Neural progenitor cell (in vitro differentiated cells): ENCODE data around the gene XPC. TPM values are rescaled to one million over a fixed set of nuclear protein-coding genes. Genes with fewer than 3 reads are reported as not detected.

Experiments
- DNase-seq: peaks from one replicate; pipeline ENCODE4 v3.0.0-alpha.2; 2016; ENCODE audit warnings: low spot score
- H2AFZ ChIP-seq: fragments of 200-600 bp; sonication (generic); replicated peaks from 2 replicates; pipeline ENCODE4 v1.6.1; 2016; ENCODE audit warnings: antibody characterized with exemption
- H3F3A ChIP-seq: fragments of 200-600 bp; sonication (generic); 2 replicates; pipeline ENCODE4 v1.6.1; 2016; ENCODE audit warnings: antibody characterized with exemption, low read depth
- H3K27ac ChIP-seq: fragments of 200-600 bp; sonication (generic); 2 replicates; pipeline ENCODE4 v1.5.1; 2016; ENCODE audit warnings: mild to moderate bottlenecking
- H3K27me3 ChIP-seq: fragments of 200-600 bp; sonication (generic); 2 replicates; pipeline ENCODE4 v1.6.1; 2016; ENCODE audit warnings: mild to moderate bottlenecking, moderate library complexity
- H3K36me3 ChIP-seq: fragments of 200-600 bp; sonication (generic); 2 replicates; pipeline ENCODE4 v1.5.1; 2016
- H3K4me1 ChIP-seq: fragments of 200-600 bp; sonication (generic); 2 replicates; pipeline ENCODE4 v1.6.1; 2016; ENCODE audit warnings: mixed run types
- H3K4me2 ChIP-seq: fragments of 200-600 bp; sonication (generic); 2 replicates; pipeline ENCODE4 v1.6.1; 2016
- H3K4me3 ChIP-seq: fragments of 200-600 bp; sonication (generic); 2 replicates; pipeline ENCODE4 v1.5.1; 2016
- H3K79me2 ChIP-seq: fragments of 200-600 bp; sonication (generic); 2 replicates; pipeline ENCODE4 v1.6.1; 2016; ENCODE audit warnings: low read depth
- H3K9ac ChIP-seq: fragments of 200-600 bp; sonication (generic); 2 replicates; pipeline ENCODE4 v1.6.1; 2016
- H3K9me3 ChIP-seq: fragments of 200-600 bp; sonication (generic); 2 replicates; pipeline ENCODE4 v1.5.1; 2016; ENCODE audit warnings: low read depth
- H4K20me1 ChIP-seq: fragments of 200-600 bp; sonication (generic); 2 replicates; pipeline ENCODE4 v1.6.1; 2016; ENCODE audit warnings: low read depth
- H3K27ac Mint-ChIP-seq: 3 replicates; pipeline ENCODE4 v1.8.0; 2021; ENCODE audit warnings: mixed read lengths
- H3K27me3 Mint-ChIP-seq: 2 replicates; pipeline ENCODE4 v1.8.0; 2022; ENCODE audit warnings: low read depth, mild to moderate bottlenecking, inconsistent platforms, moderate library complexity, mixed read lengths; ENCODE audit not compliant: insufficient read depth
- H3K36me3 Mint-ChIP-seq: 3 replicates; pipeline ENCODE4 v1.8.0; 2021; ENCODE audit warnings: mixed read lengths
- H3K4me1 Mint-ChIP-seq: 3 replicates; pipeline ENCODE4 v1.8.0; 2021; ENCODE audit warnings: mixed read lengths
- H3K4me3 Mint-ChIP-seq: 3 replicates; pipeline ENCODE4 v1.8.0; 2021; ENCODE audit warnings: mild to moderate bottlenecking, moderate library complexity, mixed read lengths
- H3K9me3 Mint-ChIP-seq: 3 replicates; pipeline ENCODE4 v1.8.0; 2020; ENCODE audit warnings: mixed read lengths
- EZH2 ChIP-seq: fragments of 200-600 bp; sonication (generic); IDR thresholded peaks from 2 replicates; pipeline ENCODE4 v1.6.1; 2017; ENCODE audit warnings: antibody characterized with exemption, mild to moderate bottlenecking, moderate library complexity
- EZH2phosphoT487 ChIP-seq: fragments of 200-600 bp; sonication (generic); IDR thresholded peaks from 2 replicates; pipeline ENCODE4 v1.6.1; 2017; ENCODE audit warnings: antibody characterized with exemption
- total RNA-seq: library from RNA; depleted of rRNA; stranded (reverse); fragments of >200 nt; gene quantifications from 2 replicates; pipeline ENCODE4 v1.2.3, GENCODE V29; 2015; ENCODE audit warnings: low replicate concordance
- TF ChIP-seq, protein P1 (sequence below): fragments of 200-600 bp; sonication (generic); IDR thresholded peaks from 2 replicates; pipeline ENCODE4 v1.5.1; 2017; ENCODE audit warnings: antibody characterized with exemption, mild to moderate bottlenecking

Gene XPC
- total RNA-seq, 1 donor from 2014 or later: 44.1 TPM

DNA sequence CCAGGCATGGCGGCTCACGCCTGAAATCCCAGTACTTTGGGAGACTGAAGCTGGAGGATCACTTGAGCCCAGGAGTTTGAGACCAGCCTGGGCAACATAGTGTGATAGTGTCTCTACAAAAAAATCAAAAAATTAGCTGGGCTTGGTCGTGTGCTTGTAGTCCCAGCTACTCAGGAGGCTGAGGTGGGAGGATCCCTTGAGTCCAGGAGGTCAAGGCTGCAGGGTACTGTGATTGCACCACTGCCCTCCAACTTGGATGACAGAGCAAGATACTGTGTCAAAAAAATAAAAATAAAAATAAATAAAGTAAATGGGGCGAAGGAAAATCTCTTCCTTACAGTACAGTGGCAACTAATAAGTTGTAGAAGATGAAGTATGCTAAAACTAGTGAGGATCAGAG lies 29.8 kb upstream of the XPC start:
- H3K4me3 Mint-ChIP-seq: no peak overlapping the region
- no peak overlapping the region for H2AFZ ChIP-seq
- no peaks in the 10 kb centered on the region for H3K27me3 ChIP-seq
- H3K27ac ChIP-seq: no peak overlapping the region
- no peaks in the 10 kb centered on the region for H4K20me1 ChIP-seq
- TF ChIP-seq EZH2phosphoT487: no peak
- no peak for TF ChIP-seq EZH2
- TF ChIP-seq, protein P1, sequence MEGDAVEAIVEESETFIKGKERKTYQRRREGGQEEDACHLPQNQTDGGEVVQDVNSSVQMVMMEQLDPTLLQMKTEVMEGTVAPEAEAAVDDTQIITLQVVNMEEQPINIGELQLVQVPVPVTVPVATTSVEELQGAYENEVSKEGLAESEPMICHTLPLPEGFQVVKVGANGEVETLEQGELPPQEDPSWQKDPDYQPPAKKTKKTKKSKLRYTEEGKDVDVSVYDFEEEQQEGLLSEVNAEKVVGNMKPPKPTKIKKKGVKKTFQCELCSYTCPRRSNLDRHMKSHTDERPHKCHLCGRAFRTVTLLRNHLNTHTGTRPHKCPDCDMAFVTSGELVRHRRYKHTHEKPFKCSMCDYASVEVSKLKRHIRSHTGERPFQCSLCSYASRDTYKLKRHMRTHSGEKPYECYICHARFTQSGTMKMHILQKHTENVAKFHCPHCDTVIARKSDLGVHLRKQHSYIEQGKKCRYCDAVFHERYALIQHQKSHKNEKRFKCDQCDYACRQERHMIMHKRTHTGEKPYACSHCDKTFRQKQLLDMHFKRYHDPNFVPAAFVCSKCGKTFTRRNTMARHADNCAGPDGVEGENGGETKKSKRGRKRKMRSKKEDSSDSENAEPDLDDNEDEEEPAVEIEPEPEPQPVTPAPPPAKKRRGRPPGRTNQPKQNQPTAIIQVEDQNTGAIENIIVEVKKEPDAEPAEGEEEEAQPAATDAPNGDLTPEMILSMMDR: no peak
- no peaks in the 10 kb centered on the region for H3K27me3 Mint-ChIP-seq
- peaks cover 16% of the 10 kb centered on the region for H3K4me1 ChIP-seq
- no peaks in the 10 kb centered on the region for H3K9me3 Mint-ChIP-seq
- H3K9me3 ChIP-seq: no peaks in the 10 kb centered on the region
- H3F3A ChIP-seq: peaks cover 4% of the 10 kb centered on the region
- DNase-seq: no peak
- no peak overlapping the region for H3K27ac Mint-ChIP-seq
- H3K36me3 Mint-ChIP-seq: no peaks in the 10 kb centered on the region
- H3K4me1 Mint-ChIP-seq: peaks cover 23% of the 10 kb centered on the region
- H3K4me2 ChIP-seq: no peak overlapping the region
- no peaks in the 10 kb centered on the region for H3K79me2 ChIP-seq
- H3K36me3 ChIP-seq: no peaks in the 10 kb centered on the region
- no peak overlapping the region for H3K9ac ChIP-seq
- H3K4me3 ChIP-seq: no peak overlapping the region

DNA sequence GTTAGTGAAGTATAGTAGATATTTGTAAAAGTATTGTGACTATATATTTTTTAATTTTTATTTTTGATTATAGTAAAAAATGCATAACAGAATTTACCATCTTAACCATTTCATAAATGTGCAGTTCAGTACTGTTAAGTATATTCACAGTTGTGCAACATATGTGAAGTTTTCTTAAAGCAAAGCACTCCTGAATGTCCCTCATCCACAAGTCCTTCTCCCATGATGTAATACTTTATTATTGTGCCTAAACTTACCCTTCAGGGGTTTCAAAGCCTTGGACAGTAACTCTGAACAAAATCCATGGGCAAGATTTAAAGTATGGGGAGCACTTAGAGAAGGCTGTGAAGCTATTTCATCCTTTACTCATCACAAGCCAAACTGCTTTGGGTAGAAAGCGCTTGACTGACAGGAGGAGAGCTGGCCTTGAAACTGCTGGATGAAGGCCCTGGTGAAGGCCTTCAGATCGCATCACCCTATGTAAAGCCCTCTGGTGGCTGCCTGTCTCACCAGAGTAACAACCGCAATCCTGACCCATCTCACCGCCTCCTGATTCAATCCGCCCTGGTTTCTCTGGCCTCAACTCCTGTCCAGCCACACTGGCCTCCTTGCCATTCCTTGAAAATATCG lies 28.3 kb upstream of the XPC start:
- Histone ChIP-seq H2AFZ (no peak overlapping the region), H3K36me3 (no peaks in the 10 kb centered on the region), H3K27ac (no peak overlapping the region), H4K20me1 (no peaks in the 10 kb centered on the region), H3K4me1 (peaks cover 16% of the 10 kb centered on the region), H3K9me3 (no peaks in the 10 kb centered on the region), H3K79me2 (no peaks in the 10 kb centered on the region), H3K4me3 (no peak overlapping the region), H3K27me3 (no peaks in the 10 kb centered on the region), H3K4me2 (no peak overlapping the region), H3F3A (peaks cover 4% of the 10 kb centered on the region), H3K9ac (no peak overlapping the region)
- TF ChIP-seq EZH2phosphoT487 (no peak), EZH2 (no peak)
- TF ChIP-seq, protein P1: no peak
- H3K4me3 Mint-ChIP-seq: no peak overlapping the region
- peaks cover 18% of the 10 kb centered on the region for H3K4me1 Mint-ChIP-seq
- H3K9me3 Mint-ChIP-seq: no peaks in the 10 kb centered on the region
- H3K36me3 Mint-ChIP-seq: no peaks in the 10 kb centered on the region
- H3K27me3 Mint-ChIP-seq: no peaks in the 10 kb centered on the region
- H3K27ac Mint-ChIP-seq: no peak overlapping the region
- DNase-seq: no peak

DNA sequence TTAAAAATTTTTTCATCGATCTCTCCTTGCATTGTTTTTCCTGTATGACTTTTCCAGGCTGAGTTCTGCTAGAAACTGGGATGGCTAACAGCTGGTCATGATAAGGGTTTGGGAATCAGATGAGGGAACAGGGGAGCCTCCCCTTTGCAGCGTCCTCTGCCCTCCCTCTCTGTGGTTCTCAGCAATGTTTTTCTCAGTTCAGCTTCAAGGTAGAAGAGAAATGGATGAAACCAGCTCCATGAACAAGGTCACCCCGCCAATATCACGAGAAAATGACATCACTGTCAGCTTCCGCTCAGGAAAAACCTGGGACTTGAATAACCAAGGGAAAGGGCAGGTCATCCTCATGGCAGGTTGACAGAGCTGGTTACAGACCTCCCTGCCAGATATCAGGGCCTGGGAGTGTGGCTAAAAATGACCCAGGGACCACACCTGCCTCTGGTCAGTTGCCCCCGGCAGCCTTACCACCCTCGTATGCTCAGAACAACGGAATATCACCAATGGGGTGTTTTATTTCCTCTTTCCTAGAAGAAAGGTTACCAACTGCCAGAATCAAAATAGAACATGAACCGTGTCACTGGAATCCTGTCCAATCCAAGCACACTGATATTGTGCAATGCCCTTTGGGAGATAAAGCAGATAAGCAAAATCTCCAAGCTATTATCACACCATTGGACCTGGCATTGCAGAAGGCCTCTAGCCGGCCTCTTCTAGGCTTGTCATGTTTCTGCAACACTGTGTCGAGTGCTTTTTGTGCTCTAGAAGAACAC lies 26.3 kb upstream of the XPC start:
- Histone ChIP-seq H3F3A (no peaks in the 10 kb centered on the region), H3K27ac (no peak overlapping the region), H4K20me1 (no peaks in the 10 kb centered on the region), H3K27me3 (no peaks in the 10 kb centered on the region), H3K4me2 (no peak overlapping the region), H3K9me3 (no peaks in the 10 kb centered on the region), H3K9ac (no peak overlapping the region), H3K79me2 (no peaks in the 10 kb centered on the region), H3K4me1 (no peaks in the 10 kb centered on the region), H2AFZ (no peak overlapping the region), H3K36me3 (no peaks in the 10 kb centered on the region), H3K4me3 (no peak overlapping the region)
- H3K27me3 Mint-ChIP-seq: no peaks in the 10 kb centered on the region
- no peak for DNase-seq
- TF ChIP-seq, protein P1: no peak
- H3K36me3 Mint-ChIP-seq: no peaks in the 10 kb centered on the region
- H3K9me3 Mint-ChIP-seq: no peaks in the 10 kb centered on the region
- no peak overlapping the region for H3K4me3 Mint-ChIP-seq
- H3K27ac Mint-ChIP-seq: no peak overlapping the region
- peaks cover 2% of the 10 kb centered on the region for H3K4me1 Mint-ChIP-seq
